ENCODE results near the gene SIK3.
A peak's percentile ranks its signal among the peaks of the same experiment; 100 is the strongest.

GRCh38 chr11:117071344-117071787 is 26.9 kb downstream of the SIK3 start:
- TF ChIP-seq CTCF (IDR thresholded peaks at IDR 0.05) (no peak), POLR2A (IDR thresholded peaks at IDR 0.05) (no peak), POLR2AphosphoS5 (IDR thresholded peaks at IDR 0.05) (peak; percentile 36), EP300 (IDR thresholded peaks at IDR 0.05) (no peak)

Measured in gastroesophageal sphincter (tissue), 3 donors.